G401 (cell line): Measurements from ENCODE around the gene SETBP1. TPM values are rescaled to one million over a fixed set of nuclear protein-coding genes. Genes with fewer than 3 reads are reported as not detected.
A peak's percentile ranks its signal among the peaks of the same experiment; 100 is the strongest.

Experiments used
- DNase-seq: peaks from one replicate; pipeline ENCODE4 v3.0.0-alpha.2; 2015; ENCODE audit warnings: low spot score
- in situ Hi-C: cut with HindIII; loops from 2 replicates; pipeline ENCODE4 v1.10.0; 2016; ENCODE audit warnings: low sequenced_read_pairs, mixed read lengths
- total RNA-seq: library from RNA; depleted of rRNA; stranded (reverse); fragments of >200 nt; shearing (Covaris generic); gene quantifications from 2 replicates; pipeline ENCODE4 v1.2.3, GENCODE V29; 2014

The SETBP1 gene
- total RNA-seq, 1 experiment from 2014 or later, result not detected

DNA sequence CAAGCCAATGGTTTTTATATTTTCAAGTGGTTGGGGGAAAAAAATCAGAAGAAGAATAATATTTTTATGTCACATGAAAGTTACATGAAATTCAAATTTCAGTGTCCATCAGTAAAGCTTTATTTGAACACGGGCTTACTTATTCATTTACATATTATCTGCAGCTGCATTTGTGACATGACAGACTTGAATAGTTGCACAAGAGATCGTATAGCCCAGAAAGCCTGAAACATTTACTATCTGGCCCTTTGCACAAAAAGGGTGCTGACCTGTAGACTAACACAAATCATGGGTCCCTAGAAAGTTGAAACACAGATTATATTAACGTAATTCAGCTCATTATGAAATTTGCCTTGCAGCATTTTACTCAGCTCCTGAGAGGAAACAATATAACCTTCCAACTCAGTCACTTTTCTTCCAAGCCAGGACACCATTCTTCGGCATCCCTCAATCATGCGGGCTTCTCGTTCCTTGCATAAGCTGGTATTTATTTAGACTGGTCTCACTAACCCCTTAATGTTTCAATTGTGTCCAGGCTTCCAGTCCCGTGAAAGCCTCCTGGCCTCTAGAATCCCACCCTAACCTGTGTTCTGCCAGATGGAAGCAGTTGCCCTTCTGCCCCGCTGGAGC is 402.7 kb downstream of the SETBP1 start:
- no peak for DNase-seq
- in situ Hi-C loops, result no loop called here

DNA sequence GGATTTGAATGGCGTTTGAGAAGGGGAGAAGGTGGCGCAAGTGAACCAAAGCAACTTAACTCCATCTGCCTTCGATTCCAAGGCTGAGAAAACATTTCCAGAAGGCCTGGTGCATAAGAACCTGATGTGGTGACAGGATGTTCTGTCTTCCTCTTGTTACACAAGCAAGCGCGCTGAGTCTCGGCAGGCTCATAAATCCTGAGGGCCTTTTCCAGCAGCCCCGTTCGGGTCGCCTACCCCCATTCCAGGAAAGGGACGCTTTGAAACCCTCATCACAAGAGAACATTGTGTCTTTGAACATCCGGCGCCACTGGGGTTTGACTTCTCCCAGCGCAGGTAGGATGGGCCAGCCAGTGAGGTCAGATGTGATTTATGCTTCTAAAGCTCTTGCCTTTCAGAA is 403.5 kb downstream of the SETBP1 start:
- DNase-seq, result no peak
- in situ Hi-C loops, result no loop called here

DNA sequence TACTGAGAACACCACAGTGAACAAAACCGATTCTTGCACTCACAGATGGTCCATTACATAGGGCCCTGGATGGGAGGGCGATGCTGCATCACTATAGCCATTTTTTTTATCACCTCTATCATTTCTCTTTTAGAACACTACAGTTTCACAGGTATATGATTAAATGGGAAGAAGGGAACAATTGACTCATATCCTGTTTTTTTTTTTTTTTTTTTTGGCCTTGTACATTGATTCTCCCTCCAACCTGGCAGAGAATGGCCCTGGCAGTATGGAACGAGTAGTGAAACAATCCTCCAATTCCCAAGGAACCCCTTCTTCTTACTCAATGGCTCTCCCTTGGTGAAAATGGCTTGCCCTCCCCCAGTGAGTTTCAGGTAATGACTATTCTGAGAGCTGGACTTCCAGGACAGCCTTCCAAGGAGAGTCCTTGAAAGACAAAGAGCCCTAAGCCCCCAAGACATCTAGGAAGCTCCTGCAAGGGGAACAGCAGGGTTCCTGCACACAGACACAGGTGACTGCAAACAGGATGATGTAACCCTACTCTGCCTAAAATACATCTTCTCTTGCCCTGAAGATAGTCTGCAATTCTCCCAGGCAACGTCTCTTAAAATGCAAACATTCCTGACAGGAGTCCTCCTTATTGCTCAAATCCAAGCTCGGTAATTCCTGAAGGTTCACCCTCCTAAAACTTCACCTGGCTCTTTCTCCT is 405.4 kb downstream of the SETBP1 start:
- DNase-seq, result no peak
- in situ Hi-C loops, result no loop called here

DNA sequence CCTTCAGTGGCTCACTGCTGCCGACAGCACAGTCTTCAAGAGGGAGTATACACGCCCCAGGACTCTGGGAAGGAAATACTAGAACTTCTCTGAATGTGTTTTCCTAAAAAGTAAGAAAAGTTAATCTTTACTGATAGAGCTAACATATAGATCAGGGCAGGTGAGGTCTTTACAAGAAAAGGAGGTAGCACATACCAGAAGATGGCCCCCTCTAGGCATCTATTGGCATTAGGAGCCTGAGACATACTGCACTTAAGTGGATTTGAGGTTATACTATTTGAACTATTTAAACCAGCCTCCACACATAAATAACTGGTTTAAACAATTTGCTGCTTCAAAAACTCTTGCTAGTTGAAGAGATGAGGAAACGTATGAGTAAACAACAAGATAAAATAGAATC is 406.1 kb downstream of the SETBP1 start:
- in situ Hi-C loops, result no loop called here
- no peak for DNase-seq

DNA sequence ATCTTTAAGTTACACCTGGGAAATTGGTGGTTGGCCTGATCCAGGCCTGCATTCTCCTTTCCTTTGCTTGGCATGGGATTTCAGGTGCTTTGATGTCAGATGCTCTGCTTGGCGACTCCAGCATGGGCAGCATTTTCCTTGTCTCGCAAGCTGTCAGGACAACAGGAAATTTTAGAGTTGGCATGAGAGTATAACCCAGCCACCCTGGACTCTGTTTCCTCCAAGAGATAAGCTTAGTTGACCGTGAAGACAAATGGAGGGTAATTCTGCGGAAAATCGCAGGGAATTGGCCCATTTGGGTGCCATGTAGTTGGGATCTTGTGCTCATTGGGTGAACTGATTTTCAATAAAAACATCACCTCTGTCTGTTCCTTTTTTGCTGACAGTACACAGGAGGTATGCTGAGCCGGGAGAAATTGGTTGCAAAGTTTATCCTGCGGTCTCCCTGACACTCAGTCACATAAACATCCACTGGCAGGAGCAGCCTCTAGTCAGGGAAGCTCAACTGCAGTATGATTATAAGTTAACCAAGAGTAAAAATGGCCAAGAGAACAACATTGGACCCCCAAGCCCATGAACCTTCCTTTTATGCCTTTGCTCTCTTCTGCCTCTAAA is 409.9 kb downstream of the SETBP1 start:
- DNase-seq, result peak; percentile 80
- in situ Hi-C loops, result no loop called here

DNA sequence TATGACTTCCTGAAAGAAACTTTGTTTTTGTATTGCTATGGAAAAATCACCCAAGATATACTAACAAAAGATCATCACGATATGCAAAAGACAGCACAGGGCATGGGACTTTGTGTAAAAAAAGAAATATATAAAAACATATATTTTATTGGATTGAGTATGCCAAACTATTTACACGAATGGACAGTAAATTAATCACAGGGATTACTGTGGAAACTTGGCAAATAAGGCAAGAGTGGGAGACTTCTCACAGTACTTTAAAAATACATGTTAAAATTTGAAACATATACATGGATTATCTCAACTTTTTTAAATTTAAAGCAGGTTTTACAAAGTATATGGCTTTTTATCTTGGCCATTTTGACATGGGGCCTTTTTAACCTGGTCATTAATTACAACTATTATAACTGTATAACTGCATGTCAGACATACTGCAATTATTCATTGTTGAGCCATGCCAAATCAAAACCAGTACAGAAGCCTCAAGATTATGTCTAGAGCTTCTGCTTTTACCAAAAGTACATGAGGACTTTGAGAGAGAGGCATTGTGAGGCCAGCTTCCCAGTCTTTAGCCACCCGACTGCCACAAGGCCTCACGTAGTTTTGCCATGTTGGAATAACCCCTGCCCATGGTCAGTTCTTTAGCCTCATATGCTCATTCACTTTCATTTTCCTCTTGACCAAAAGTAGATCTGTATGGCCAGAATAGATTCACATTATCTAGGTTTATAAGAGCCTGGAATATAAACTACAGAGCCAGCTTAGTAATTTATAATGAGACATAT is 419.8 kb downstream of the SETBP1 start:
- no peak for DNase-seq
- in situ Hi-C loops, result no loop called here

DNA sequence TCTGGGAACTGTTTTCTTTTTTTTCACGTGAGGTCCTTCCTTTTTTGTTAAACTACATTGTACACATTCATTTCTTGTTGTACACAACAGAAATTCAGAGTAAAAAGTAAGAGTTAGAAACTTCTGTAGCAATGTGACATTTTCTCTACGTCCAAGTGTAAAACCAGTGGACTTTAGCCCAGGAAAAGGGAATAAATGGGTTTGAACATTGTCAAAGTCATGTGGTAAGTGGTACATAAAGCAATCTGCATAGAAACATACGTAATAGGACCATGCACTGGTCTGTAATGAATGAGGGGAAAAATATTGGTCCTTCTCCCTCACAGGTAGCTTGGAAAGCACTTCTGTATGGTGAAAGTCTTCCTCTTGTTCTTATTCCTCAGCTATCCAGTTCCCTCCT is 421.4 kb downstream of the SETBP1 start:
- no peak for DNase-seq
- in situ Hi-C loops, result no loop called here

DNA sequence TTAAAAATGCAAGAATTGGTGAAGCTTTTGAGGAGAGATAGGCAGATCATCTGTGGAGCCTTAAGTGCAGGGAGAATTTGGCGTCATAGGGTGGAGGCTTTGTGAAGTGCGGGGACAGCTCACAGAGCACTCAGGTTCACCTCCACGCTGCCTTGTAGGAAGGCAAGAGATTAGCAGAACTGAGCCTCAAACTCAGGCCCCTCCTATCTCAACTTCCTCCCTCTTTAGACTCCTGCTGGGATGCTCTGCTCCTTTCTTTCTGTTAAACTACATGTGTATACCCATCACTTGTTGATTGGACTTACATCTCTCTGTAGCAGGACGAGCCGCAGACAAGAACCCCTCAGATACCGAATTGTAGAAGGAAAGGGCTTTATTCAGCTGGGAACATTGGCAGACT is 422.2 kb downstream of the SETBP1 start:
- in situ Hi-C loops, result no loop called here
- no peak for DNase-seq

DNA sequence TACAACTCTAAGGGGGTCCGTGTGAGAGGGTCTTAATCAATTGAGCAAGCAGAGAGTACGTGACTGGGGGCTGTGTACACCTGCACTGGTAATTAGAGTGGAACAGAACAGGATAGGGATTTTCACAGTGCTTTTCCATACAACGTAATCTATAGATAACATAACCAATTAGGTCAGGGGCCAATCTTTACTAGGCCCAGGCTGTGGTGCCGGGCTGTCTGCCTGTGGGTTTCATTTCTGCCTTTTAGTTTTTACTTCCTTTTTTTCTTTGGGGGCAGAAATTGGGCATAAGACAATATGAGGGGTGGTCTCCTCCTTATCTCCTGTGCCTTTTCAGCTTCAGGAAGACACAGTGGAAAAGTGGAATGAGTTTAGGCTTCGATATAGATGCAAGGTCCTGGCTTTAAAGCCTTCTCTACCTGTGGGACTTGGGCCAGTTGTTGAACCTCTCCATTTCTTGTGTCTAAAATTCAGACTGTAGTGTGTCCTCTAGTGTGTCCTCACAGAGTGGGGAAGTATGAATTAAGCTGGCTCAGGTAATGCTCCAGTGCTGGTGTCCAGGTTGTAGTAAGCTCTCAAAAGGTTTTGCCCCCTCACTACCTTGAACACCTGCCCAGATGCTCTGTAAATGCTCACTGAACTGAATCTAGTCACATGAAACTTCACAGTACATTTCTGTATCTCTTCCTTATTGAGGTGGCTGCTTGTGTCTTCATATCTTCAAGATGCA is 422.8 kb downstream of the SETBP1 start:
- no peak for DNase-seq
- in situ Hi-C loops, result no loop called here

DNA sequence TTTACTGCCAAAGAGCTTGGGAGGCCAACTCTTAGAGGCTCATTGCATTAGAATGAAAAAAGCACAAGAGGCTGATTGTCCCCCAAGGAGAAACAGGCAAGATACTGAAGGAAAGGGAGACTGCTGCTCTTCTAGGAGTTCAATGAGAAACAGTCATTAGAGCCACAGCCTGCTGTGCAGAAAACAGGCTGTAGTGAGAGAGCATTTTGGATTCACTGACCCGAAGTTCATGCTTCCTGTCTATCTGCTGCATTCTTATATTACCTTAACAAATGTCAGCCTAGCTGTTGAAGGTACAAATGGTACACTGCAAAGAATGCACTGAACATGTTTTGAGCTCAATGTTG is 423.3 kb downstream of the SETBP1 start:
- in situ Hi-C loops, result no loop called here
- no peak for DNase-seq

DNA sequence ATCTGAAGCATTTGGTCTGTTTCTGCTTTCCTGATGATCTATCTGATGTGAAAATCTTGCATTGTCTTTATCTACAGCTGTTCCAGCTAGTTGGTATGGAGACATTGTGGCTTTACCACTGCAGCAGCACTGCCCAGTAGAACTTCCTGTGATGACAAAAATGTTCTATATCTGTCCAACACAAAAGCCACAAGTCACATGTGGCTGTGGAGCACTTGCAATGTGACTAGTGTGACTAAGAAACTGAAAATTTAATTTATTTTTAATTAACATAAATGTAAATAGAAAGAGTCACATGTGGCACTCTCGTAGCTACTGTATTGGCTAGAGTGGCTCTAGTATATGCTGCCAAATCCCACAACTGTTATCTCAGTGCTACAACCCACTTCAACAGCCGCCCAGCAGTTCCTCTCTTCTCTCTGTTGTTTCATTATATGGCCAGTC is 425.7 kb downstream of the SETBP1 start:
- DNase-seq, result no peak
- in situ Hi-C loops, result no loop called here

DNA sequence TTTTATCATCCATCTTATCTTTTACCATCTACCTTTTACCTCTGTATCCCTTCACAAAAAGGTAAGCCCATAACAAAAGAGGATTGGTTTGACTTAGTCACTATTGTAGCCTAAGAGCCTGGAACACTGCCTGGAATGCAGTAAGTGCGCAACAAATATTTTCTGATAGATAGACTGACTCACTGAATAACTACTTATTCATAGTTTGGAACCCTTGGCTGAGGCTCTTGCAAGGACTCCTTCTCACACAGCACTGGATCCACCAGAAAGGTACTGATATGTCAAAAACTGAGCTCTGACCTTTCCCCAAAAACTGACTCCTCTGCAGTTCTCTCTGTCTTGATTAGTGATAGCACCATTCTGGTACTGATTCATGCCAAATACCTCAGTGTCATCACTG is 426.7 kb downstream of the SETBP1 start:
- in situ Hi-C loops, result no loop called here

DNA sequence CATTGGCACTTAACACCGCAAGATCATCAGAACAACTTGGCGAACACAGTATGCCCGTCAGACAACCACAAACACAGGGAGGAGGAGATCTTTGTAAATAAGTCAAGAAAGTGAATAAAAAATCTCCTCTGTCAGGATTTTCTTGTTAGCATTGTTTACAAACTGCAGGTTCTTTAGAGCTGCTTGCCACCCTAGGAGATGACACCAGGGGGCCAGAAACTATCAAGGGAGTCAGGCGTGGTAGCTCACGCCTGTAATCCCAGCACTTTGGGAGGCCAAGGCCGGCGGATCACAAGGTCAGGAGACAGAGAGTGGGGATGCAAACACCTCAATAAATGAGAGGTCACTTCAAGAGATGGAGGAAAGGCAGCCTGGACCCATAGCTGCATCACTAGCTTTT is 428.1 kb downstream of the SETBP1 start:
- in situ Hi-C loops, result no loop called here
- no peak for DNase-seq

More for the DNA sequence above, 426.7 kb downstream of the SETBP1 start:
- no peak for DNase-seq

DNA sequence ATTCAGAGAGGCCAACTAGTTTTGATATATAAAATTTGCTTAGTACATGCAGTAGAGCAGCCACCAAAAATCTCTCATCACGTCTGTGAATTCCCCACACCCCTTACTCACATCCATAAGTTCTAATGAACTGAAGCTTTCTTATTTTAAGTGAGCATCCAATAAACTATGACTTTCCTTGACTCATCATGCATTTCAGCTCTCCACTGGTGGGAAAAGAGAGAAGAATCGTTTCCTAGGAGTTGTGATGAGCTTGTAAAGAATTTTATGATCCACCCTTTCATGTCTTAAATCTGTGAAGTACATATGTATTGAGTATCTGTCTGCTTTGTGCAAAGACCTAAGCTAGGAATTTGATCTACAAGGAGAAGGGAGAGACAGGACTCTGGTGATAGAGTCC is 428.6 kb downstream of the SETBP1 start:
- in situ Hi-C loops, result no loop called here
- DNase-seq, result no peak

DNA sequence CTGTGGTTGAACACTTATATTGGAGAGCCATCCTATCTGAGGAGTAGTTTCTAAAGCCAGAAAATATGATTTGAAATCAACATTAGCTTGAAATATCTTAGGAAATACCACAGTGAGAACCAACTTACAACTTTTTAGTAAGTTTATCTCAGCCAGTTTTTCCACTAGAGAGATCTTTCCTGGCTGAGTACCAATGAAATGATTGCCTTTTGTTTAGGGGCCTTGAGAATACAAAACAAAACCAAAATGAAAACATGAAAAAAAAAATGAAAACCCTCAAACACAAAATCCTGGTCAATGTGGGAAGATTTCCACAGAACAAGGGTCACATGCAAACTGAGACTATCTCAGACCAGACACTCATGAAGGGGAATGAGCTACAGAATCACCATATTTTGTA is 429.0 kb downstream of the SETBP1 start:
- DNase-seq, result no peak
- in situ Hi-C loops, result no loop called here

DNA sequence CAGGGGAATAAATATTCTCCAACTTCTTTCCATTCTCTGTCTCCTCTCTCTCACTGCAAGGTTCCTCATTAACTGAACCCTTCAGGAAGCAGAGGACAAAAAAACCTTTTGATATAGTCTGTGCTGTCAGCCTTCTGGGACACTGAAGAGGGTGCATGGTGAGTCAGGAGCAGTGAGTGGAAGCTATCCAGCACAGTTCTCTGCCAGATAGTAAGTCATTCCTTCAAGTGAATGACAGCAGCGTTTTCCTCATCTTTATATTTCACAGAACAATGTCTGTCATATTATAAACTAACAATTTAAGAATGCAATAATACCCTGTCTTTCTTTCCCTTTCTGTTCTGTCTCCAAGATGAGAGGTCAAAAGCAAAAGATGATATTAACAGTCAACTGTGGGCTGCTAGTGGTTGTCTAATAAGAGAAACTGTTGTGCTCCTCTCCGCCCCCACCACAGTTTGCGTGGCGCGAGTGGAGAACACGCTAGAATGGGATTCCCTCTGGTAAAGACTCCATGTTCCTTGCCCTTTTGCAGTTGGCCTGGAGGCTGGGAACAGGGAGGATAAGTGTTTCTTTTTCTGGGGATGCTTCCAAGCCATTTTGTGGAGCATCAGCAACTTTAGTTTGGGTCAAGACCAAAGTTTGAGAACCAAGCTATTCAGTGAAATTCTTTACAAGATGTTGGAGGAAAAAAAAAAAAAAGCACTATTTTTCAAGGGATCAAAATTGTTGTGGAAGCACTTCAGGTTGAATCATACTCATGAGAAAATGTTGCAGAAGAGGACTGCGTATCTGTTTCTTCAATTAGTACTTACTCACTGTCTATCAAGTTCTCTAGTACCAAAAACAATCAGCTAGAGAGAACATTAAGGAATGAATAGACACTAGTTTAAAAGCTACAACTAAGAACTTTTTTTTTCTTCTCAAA is 430.2 kb downstream of the SETBP1 start:
- DNase-seq, result no peak
- in situ Hi-C loops, result no loop called here

DNA sequence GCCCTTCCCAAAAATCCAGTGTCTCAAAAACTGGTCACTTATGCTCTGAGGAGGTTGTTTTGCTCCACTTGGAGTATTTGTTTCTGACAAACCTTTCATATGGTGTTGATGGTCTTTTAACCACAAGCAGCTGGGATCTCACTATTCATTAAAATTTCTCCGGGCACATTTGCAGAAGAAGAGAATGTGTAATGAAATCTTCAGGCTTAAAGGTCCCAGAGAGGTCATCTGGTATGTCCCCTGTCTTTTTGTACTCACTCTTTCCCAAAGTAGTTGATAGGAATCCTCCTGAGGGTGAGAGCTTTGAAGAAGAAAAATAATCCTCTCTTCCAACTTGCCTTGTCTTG is 430.8 kb downstream of the SETBP1 start:
- DNase-seq, result no peak
- in situ Hi-C loops, result no loop called here

DNA sequence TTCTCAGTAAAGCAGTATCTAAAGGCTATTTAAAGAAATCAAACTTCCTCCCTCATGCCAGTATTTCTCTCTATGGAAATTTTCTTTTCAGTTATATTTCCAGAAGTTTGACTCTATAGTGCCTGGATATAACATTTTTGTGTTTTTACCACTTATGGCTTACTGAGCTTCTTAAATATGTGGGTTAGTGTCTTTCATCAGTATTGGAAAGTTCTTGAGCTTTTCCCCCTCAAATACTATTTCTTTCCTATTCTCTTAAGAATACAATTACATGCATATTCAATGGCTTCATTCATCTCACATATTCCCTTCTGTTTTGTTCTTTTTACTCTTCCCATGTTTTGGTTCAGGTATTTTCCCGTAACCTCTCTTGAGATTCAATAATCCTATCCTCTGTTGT is 432.0 kb downstream of the SETBP1 start:
- in situ Hi-C loops, result no loop called here
- DNase-seq, result no peak

DNA sequence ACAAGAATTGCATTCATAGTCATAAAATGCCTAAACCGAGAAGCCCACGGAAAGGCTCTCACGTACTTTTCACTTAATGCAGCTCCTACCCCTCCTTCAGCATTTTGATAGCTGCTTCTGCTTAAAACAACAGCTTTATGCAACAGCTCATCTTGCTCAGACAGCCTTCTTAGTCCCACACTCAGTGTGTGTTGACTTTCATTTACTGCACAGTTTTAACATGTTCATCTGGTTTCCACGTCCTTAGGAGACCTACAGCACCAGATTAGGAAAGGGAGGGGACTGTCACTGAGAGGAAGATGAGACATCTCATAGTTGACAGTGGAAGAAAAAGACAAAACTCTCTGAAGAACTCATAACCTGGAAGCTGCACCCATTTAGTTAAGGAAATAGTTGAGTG is 435.4 kb downstream of the SETBP1 start:
- no peak for DNase-seq
- in situ Hi-C loops, result no loop called here
